Measurements from ENCODE around the gene SECISBP2.

The SECISBP2 gene

GRCh38 chr9:89379031-89379430 lies 60.7 kb downstream of the SECISBP2 start:
- DNase-seq (ENCODE audit: extremely low read depth, low read depth) = no peak
- TF ChIP-seq CTCF (IDR thresholded peaks at IDR 0.05; ENCODE audit: low read depth, low read length) = no peak

GRCh38 chr9:89379508-89380115 lies 61.3 kb downstream of the SECISBP2 start:
- TF ChIP-seq CTCF (IDR thresholded peaks at IDR 0.05; ENCODE audit: low read depth, low read length) = no peak
- no peak for DNase-seq (ENCODE audit: extremely low read depth, low read depth)

DNA sequence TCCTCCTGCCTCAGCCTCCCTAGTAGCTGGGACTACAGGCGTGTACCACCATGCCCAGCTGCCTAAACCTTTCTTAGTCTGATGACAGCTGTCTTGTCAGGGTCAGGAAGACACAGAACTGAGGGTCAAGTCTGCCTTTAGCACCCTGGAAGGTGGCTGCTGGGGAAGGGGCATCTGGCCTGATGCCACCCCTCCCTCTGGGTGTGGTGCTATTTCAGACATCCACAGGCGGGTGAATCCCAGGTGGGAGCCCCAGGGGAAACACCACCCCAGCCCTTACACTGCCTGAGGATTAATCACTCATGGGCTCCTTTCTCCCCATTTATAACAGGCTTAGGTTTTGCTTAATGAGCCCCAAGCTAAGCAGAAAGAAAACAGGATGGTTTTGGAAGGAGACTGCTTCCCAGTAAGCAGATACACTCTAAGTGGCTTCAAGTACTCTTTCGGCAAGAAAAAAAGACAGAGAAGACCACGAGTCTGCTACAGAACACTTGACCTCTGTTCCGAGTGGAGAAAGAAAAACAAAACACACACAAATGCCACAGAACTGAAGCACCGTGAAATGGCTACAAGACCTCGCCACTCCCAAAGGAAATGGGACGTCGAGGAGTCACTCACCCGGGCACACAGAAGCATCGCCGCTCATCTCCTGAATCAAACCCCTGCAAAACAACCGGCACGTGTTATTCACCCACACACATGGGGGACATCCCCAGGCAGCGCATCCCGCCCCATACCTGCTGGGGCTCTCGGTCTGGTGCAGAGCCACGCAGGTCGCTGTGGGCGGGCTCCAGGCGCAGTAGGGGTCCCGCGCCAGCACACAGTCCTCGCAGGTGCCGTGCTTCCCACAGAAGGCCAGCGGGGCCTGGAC lies 62.4 kb downstream of the SECISBP2 start:
- no peak for DNase-seq (ENCODE audit: extremely low read depth, low read depth)
- TF ChIP-seq CTCF (IDR thresholded peaks at IDR 0.05; ENCODE audit: low read depth, low read length) = no peak

GRCh38 chr9:89381308-89381609 lies 63.0 kb downstream of the SECISBP2 start:
- no peak for DNase-seq (ENCODE audit: extremely low read depth, low read depth)
- no peak for TF ChIP-seq CTCF (IDR thresholded peaks at IDR 0.05; ENCODE audit: low read depth, low read length)

GRCh38 chr9:89382026-89382986 lies 64.0 kb downstream of the SECISBP2 start:
- no peak for DNase-seq (ENCODE audit: extremely low read depth, low read depth)
- TF ChIP-seq CTCF (IDR thresholded peaks at IDR 0.05; ENCODE audit: low read depth, low read length) = no peak

- TF ChIP-seq CTCF (IDR thresholded peaks at IDR 0.05; ENCODE audit: low read depth, low read length) = no peak
- DNase-seq (ENCODE audit: extremely low read depth, low read depth) = no peak
Observed at GRCh38 chr9:89383030-89383720, 64.9 kb downstream of the SECISBP2 start.
